ENCODE data around the gene LRRFIP1.
"Not testable (repeated sequence)": the region's sequence is repeated elsewhere in the genome, so short reads cannot be mapped to it uniquely, and the experiment has no call there.

LRRFIP1 gene

GRCh38 chr2:237754182-237754581 is 126.8 kb downstream of the LRRFIP1 start:
- no peak for DNase-seq

- no peak for DNase-seq
Measured at GRCh38 chr2:237754626-237755248, 127.3 kb downstream of the LRRFIP1 start.

- no peak for DNase-seq
Measured at GRCh38 chr2:237757616-237758015, 130.2 kb downstream of the LRRFIP1 start.

- DNase-seq: no peak
Measured at GRCh38 chr2:237758185-237758584, 130.8 kb downstream of the LRRFIP1 start.

- DNase-seq: no peak
Measured at GRCh38 chr2:237759176-237759575, 131.8 kb downstream of the LRRFIP1 start.

- DNase-seq: no peak
Measured at GRCh38 chr2:237760506-237761502, 133.4 kb downstream of the LRRFIP1 start.

- not testable (repeated sequence) for DNase-seq
Measured at GRCh38 chr2:237762291-237763182, 135.2 kb downstream of the LRRFIP1 start.

GRCh38 chr2:237763812-237764211 is 136.4 kb downstream of the LRRFIP1 start:
- DNase-seq: no peak

- not testable (repeated sequence) for DNase-seq
Measured at GRCh38 chr2:237765122-237765521, 137.7 kb downstream of the LRRFIP1 start.

GRCh38 chr2:237765875-237766274 is 138.5 kb downstream of the LRRFIP1 start:
- DNase-seq: no peak

- DNase-seq: no peak
Measured at GRCh38 chr2:237766340-237766739, 139.0 kb downstream of the LRRFIP1 start.

GRCh38 chr2:237772513-237772912 is 145.1 kb downstream of the LRRFIP1 start:
- no peak for DNase-seq

GRCh38 chr2:237773826-237774225 is 146.4 kb downstream of the LRRFIP1 start:
- DNase-seq: no peak

- peak; percentile 4 for DNase-seq
Measured at GRCh38 chr2:237774811-237775553, 147.6 kb downstream of the LRRFIP1 start.

GRCh38 chr2:237779521-237779920 is 152.1 kb downstream of the LRRFIP1 start:
- DNase-seq: no peak

GRCh38 chr2:237782181-237782580 is 154.8 kb downstream of the LRRFIP1 start:
- no peak for DNase-seq

GRCh38 chr2:237783678-237784077 is 156.3 kb downstream of the LRRFIP1 start:
- DNase-seq: not testable (repeated sequence)

GRCh38 chr2:237786936-237787335 is 159.5 kb downstream of the LRRFIP1 start:
- DNase-seq: no peak

- DNase-seq: no peak
Measured at GRCh38 chr2:237790353-237790752, 163.0 kb downstream of the LRRFIP1 start.

- DNase-seq: no peak
Measured at GRCh38 chr2:237791977-237792727, 164.8 kb downstream of the LRRFIP1 start.

- no peak for DNase-seq
Measured at GRCh38 chr2:237797253-237797652, 169.9 kb downstream of the LRRFIP1 start.

Measured in effector CD8-positive, alpha-beta T cell (primary cell).